ENCODE data around the gene GATAD2A. TPM values are rescaled to one million over a fixed set of nuclear protein-coding genes. Genes with fewer than 3 reads are reported as not detected.

GATAD2A gene
- total RNA-seq, 2 donors from 2014 or later = 27.7 to 32.9 TPM

DNA sequence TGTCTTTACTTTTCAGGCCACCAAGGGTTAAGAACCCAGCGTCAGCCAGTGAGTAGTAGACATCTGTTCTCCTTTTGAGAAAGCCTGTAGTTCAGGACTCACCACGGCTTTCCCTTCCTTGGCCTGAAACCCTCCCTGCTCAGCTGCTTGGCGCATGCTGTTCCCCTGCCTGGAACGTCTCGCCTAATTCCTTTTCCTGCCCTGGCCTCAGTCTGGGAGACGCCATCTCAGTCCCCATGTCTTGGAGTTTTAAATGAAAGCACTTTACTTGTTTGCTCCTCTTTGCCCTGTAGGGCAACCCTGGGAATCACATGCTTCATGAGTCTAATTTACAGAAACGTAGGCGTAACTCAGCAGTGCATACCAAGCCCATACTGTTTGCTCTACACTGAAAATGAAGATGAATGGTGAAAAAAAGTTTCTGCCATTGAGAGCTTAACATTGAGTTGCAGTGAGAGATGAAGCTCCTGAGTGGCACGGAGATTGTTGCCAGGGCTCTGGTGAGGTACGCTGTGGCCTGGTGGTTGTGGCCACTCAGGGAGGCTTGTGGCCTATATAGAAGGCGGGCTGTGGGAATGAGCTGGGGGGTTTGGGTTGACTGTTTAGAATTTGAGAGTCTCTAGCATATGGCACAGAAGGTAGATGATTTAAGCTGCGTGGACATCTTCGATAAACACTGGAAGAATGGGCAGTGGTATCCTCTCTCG, 52.8 kb downstream of the GATAD2A start:
- no peaks in the 10 kb centered on the region for H3K9me3 ChIP-seq
- no peak for DNase-seq (ENCODE audit: low spot score)
- TF ChIP-seq, protein P1, sequence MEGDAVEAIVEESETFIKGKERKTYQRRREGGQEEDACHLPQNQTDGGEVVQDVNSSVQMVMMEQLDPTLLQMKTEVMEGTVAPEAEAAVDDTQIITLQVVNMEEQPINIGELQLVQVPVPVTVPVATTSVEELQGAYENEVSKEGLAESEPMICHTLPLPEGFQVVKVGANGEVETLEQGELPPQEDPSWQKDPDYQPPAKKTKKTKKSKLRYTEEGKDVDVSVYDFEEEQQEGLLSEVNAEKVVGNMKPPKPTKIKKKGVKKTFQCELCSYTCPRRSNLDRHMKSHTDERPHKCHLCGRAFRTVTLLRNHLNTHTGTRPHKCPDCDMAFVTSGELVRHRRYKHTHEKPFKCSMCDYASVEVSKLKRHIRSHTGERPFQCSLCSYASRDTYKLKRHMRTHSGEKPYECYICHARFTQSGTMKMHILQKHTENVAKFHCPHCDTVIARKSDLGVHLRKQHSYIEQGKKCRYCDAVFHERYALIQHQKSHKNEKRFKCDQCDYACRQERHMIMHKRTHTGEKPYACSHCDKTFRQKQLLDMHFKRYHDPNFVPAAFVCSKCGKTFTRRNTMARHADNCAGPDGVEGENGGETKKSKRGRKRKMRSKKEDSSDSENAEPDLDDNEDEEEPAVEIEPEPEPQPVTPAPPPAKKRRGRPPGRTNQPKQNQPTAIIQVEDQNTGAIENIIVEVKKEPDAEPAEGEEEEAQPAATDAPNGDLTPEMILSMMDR (IDR thresholded peaks at IDR 0.05) = no peak
- H3K4me1 ChIP-seq = peaks cover 0 to 57% of the 10 kb centered on the region in 2 donors
- H3K27me3 ChIP-seq = no peaks in the 10 kb centered on the region
- peaks cover 4% of the 10 kb centered on the region for H3K36me3 ChIP-seq
- H3K4me3 ChIP-seq = no peak overlapping the region
- H3K27ac ChIP-seq = no peak overlapping the region

DNA sequence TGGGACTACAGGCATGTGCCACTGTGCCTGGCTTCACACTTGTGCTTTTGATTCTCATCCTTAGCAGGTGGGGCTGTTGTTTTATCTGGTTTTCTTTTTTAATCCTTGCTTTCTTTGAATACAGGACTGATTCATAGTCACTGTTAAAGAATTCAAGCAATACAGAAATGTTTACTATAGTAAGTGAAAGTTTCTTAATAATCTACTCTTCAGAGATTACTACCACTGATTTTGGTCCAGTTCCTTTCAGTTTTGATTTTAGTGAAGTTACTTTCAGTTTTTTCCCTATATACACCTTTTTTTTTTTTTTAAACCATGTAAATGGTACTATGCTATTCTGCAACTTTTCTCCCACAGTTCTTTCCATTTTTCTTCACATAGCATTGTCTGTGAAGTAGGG, 53.6 kb downstream of the GATAD2A start:
- Histone ChIP-seq H3K27me3 (no peaks in the 10 kb centered on the region), H3K36me3 (peaks cover 4% of the 10 kb centered on the region), H3K4me1 (peaks cover 0 to 65% of the 10 kb centered on the region in 2 donors), H3K27ac (peak overlapping the region; percentile 6 to 72), H3K9me3 (no peaks in the 10 kb centered on the region), H3K4me3 (no peak overlapping the region)
- DNase-seq (ENCODE audit: low spot score) = no peak
- TF ChIP-seq, protein P1 (IDR thresholded peaks at IDR 0.05) = no peak

DNA sequence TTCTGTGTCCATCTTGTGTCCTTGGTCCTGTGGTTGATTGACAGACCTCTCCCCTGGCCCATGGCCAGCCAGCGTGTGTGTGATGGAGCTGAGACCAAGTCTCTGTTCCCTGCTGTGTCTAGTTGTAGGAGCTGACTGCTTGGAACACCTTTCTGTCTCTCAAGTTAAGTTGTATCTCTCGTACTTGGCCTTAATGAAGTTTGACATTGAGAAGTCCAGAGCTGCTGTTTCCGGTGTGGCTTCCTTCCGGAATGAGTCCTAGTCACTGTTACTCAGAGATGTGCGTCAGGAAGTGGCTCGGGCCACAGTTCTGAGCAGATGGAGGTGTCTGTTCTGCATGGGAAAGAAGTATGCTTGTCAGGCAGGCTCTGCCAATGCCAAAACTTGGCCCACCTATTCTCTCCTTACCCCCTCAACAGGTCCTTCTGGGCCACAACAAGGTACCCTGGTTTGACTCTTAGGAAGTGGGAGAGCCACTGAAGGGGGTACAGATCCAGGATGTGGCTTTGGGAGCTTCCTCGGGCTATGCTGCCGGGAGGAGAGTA, 54.3 kb downstream of the GATAD2A start:
- TF ChIP-seq, protein P1 (IDR thresholded peaks at IDR 0.05) = no peak

DNA sequence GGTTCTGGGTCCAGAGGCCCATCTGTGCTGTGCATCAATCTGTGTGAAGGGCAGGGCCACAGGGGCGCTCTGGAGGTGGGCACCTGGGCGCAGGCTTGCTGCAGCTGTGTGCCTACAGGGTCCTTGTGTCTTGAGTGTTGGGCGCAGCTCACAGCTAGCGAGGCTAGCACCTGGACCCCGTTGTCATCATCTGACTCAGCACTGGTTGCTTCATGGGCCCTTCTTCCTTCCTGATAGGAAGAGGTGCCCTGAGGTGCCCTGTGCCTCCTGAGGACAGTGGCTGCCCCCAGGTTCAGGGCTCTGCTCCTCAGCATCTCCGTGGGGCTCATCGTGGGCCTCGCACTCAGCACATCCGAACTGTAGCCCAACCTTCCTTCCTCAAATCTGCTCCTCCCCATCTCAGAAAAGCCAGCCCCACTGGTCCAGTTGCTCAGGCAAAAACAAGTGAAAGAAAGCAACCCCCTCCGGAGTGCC, 54.8 kb downstream of the GATAD2A start:
- no peak for DNase-seq (ENCODE audit: low spot score)
- Histone ChIP-seq H3K36me3 (peaks cover 9% of the 10 kb centered on the region), H3K27ac (peak overlapping the region; percentile 72 to 76), H3K9me3 (no peaks in the 10 kb centered on the region), H3K27me3 (no peaks in the 10 kb centered on the region), H3K4me1 (peaks cover 0 to 73% of the 10 kb centered on the region in 2 donors), H3K4me3 (no peak overlapping the region)
- TF ChIP-seq, protein P1 (IDR thresholded peaks at IDR 0.05) = no peak

More for the DNA sequence above, 54.3 kb downstream of the GATAD2A start:
- peaks cover 4% of the 10 kb centered on the region for H3K36me3 ChIP-seq
- H3K9me3 ChIP-seq = no peaks in the 10 kb centered on the region
- peaks cover 0 to 72% of the 10 kb centered on the region in 2 donors for H3K4me1 ChIP-seq
- H3K4me3 ChIP-seq = no peak overlapping the region
- peak; percentile 81 for DNase-seq (ENCODE audit: low spot score)
- H3K27me3 ChIP-seq = no peaks in the 10 kb centered on the region
- peak overlapping the region; percentile 72 to 76 for H3K27ac ChIP-seq

DNA sequence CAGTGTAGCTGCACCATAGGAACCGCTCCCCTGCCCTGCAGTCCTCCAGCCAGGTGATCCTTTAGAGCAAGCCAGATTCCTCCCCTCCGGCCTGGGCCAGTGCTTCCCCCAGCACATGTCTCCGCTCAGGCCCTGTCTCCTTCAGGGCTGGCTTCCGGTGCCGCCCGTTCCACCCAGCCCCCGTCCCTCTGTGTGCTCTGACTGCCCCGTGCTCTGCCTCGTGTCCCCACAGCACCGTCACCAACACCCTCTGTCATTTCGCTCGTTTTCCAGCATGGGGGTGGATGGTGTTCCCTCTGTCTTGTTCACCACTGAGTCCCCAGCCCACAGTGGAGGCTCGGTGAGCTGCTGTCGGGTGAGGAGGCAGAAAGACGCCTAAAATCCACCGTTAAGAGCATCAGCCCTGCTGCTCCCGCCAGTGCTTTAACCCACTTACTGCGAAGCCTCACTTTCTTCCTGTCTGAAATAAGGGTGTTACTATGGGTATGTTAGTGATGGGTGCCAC, 55.3 kb downstream of the GATAD2A start:
- peak; percentile 86 for DNase-seq (ENCODE audit: low spot score)
- Histone ChIP-seq H3K36me3 (peaks cover 14% of the 10 kb centered on the region), H3K9me3 (no peaks in the 10 kb centered on the region), H3K27ac (peak overlapping the region; percentile 72 to 76), H3K27me3 (no peaks in the 10 kb centered on the region), H3K4me1 (peaks cover 0 to 73% of the 10 kb centered on the region in 2 donors), H3K4me3 (no peak overlapping the region)
- TF ChIP-seq, protein P1 (IDR thresholded peaks at IDR 0.05) = no peak
